GM18858 (cell line): ENCODE results near the gene PTPRCAP.
"Not testable (repeated sequence)": the region's sequence is repeated elsewhere in the genome, so short reads cannot be mapped to it uniquely, and the experiment has no call there.

Source experiments
- ATAC-seq: cut with Tn5 transposase; IDR thresholded peaks from one replicate; pipeline ENCODE4 v1.9.1; 2021; ENCODE audit not compliant: unreplicated experiment

Gene PTPRCAP

DNA sequence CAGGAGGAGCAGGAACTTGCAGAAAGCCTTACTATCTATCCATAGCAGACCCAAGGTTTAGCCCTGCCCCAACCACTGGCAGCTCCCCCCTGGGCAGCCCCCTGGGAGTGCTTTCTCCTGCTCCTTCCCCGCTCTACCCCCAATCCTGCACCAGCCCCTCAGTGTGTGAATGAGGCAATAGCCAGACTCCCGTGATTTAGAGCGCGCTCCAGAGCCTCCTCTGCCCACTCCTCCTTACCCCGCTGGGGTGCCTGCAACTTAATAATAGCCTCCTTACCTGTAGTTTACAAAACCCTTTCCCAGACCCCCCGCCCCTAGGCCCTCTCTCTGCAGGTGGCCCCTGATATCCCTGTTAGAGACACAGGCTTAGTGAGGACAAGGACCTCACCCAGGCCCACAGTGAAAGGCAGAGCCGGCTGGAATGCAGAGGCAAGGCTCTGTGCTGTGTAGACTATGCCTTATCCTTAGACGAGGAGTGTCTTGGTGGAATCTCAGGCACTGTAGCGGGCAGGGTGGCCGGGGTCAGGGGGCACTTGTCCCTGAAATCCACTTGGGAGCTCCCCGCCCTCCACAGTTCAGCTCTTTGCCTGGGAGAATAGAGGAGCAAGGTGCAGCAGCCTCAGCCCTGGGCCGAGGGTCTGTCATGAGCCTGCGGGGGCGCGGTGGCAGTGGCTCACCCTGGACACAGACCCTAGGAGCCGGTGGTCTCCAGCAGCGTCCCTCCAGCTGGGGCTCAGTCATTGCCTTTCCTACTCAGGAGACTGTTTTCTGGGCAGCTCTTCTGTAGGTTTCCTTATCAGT lies 26.3 kb downstream of the PTPRCAP start:
- no peak for ATAC-seq

DNA sequence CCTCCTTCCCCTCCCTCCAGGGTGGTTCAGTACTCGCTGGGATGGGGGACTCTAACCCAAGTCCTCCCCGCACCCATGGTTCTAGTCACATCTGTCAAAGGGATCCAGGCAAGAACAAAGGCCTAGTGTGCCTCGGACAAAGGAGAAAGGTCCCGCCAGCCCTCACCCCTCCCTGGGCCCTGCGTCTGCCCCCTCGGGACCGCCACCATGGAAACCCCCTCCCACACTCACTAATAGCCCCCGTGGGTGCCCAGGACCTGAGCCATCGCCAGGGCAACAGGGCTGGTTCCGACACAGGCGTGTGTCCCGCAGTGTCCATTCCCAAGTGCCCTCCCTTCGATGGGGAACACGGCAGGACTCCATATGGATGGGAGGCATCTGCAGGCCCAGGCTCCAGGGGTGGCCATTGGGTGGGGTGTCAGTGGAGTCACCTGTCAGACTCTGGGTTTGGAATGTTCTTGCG lies 27.1 kb downstream of the PTPRCAP start:
- no peak for ATAC-seq

- no peak for ATAC-seq
Measured at GRCh38 chr11:67409781-67410368, 27.6 kb downstream of the PTPRCAP start.

DNA sequence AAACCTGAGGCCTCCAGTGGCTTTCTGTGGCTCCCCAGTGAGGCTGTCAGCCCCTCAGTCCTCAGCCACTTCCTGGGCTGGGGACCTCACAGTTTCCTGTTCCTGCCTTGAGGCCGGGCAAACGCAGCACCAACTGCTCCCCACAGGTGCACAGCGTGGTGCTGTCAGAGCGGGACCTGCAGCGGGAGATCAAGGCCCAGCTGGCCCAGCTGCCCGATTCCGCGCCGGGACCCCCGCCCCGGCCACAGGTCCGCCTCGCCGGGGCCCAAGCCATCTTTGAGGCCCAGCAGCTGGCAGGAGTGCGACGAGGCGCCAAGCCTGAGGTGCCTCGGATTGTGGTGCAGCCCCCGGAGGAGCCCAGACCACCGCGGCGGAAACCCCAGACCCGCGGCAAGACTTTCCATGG lies 28.2 kb downstream of the PTPRCAP start:
- ATAC-seq = no peak

GRCh38 chr11:67408437-67409200 lies 28.9 kb downstream of the PTPRCAP start:
- ATAC-seq = no peak

DNA sequence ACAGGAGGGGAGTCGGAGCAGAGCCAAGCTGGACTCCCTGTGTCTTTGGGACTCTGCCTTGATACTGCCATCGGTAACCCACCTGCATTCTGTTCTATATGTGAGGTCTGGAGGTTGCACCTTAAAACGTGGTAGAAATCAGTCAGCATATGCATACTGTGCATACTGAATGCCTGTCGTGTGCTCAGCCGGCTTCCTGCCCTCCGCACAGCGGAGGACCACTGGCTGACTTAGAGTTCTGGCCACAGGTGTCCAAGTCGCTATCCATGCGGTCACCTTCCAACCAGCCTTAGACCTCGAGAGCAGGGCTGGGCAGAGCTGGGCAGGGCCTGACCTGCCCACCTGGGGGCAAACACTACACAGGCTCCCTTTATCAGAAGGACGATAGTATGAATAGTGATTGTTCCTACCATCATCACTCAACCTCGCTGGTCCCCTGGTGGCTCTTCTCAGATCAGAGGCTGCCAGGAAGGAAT lies 29.8 kb downstream of the PTPRCAP start:
- no peak for ATAC-seq

- no peak for ATAC-seq
Measured at GRCh38 chr11:67406969-67407687, 30.4 kb downstream of the PTPRCAP start.

DNA sequence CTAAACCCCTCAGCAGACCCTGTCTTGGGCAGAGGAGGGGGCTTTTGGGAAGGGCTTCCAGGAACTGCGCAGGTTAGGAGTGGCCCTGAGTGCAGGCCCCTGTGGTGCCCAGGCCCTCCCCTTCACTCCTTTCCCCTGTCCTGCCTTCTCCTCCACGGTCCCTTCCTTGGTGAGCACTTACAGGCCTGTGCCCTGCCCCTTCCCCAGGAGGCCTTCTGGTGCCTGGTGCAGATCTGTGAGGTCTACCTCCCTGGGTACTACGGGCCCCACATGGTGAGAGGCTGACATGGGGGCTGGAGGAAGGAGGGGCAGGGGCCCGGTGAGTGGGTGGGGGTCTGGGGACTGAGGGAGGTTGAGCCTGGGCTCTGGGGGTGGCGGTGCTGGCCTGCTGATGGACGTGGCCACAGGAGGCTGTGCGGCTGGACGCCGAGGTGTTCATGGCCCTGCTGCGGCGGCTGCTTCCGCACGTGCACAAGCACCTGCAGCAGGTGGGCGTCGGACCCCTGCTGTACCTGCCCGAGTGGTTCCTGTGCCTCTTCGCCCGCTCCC lies 31.0 kb downstream of the PTPRCAP start:
- no peak for ATAC-seq

- no peak for ATAC-seq
Measured at GRCh38 chr11:67405688-67406339, 31.7 kb downstream of the PTPRCAP start.

DNA sequence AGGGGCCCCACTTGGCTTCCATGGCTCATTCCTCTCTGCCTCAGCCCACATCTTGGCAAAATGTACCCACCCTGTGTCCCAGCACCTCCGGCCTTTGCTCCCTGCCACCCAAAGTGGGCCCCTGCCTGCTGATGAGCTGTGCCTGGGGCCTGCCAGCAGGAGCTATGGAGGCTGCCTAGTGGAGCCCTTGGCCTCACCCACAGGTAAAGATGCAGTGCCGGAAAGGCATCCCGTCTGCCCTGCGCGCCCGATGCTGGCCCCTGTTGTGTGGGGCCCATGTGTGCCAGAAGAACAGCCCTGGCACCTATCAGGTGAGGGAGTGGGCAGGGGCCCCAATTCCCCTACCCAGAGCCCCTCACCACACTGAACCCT lies 32.3 kb downstream of the PTPRCAP start:
- no peak for ATAC-seq

- no peak for ATAC-seq
Measured at GRCh38 chr11:67404515-67405195, 32.8 kb downstream of the PTPRCAP start.

DNA sequence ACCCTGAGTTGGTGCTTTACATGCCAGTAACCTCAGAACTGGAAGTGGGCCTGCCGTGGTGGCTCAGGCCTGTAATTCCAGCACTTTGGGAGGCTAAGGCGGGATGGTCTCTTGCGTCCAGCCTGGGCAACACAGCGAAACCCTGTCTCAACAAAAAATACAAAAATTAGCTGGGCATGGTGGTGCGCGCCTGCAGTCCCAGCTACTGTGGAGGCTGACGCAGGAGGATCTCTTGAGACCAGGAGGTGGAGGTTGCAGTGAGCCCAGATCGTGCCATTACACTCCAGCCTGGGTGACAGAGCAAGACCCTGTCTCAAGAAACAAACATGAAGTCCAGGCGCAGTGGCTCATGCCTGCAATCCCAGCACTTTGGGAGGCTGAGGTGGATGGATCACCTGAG lies 34.4 kb downstream of the PTPRCAP start:
- ATAC-seq = not testable (repeated sequence)

GRCh38 chr11:67402192-67402839 lies 35.2 kb downstream of the PTPRCAP start:
- ATAC-seq = not testable (repeated sequence)

DNA sequence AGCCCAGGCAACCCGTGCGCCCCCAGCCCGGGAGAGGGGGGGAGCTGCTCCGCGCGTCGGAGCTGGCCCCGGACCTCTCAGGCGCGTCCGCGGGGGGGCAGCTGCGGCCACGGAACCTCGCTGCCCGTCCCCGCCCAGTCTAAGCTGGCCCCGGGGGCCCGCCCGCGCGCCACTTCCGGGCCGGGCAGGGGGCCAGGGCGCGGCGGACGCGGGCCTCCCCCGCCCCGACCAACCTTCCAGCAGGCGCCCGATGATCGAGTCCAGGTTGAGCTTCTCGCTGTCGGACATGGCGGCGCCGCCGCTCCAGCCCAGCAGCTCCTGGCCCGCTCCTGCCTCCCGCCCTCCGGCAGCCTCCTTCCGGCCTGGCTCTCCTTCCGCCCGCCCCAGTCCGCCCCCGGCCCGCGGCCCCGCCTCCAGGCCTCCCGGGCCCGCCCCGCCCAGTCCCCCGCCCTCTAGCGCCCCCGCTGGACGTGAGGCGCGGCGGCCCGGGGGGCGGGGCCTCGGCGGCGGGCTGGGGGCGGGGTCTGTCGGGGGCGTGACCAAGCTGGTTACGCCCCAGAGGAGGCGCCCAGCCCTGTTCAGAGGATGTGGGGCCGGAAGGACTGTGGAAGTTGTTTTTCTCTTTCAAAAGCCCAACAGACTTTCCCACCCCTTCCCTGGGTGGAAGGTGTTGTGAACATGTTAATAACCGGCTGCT lies 35.8 kb downstream of the PTPRCAP start, which contains the start of gene PPP1CA:
Gene PPP1CA, minus strand, starts transcription at position 364 of the 697 bp plus-strand sequence. Its CDS starts 76 bp downstream, at position 288.
- no peak for ATAC-seq

GRCh38 chr11:67400942-67401494 lies 36.5 kb downstream of the PTPRCAP start:
- ATAC-seq = no peak

DNA sequence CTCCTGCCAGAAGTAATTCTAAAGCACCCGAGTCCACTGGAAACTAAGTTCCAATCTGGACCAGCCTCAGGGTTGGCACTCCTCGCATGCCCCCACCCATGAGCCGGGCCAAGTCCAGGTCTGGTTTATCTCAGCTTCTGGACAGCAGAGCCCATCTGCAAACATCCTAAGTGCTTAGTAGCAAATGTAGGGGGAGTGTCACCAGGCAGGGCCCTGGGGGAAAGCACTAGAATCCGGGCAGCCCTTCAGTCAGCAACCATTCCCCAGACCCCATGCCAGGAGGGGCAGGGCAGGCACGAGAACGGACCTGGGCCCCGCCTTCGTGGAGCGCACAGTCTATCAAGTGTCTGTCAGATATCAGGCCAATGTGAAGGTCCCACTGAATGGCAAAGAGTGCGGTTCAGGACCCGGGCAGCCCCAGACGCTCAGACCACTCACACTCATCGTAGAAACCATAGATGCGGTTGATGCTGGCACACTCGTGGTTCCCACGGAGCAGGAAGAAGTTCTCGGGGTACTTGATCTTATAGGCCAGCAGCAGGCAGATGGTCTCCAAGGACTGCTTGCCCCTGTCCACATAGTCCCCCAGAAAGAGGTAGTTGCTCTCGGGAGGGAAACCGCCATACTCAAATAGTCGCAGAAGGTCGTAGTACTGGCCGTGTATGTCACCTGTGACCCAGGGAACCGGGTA lies 37.1 kb downstream of the PTPRCAP start:
- ATAC-seq = no peak
